Measurements from ENCODE around the gene UFC1.
"Not testable (repeated sequence)": the region's sequence is repeated elsewhere in the genome, so short reads cannot be mapped to it uniquely, and the experiment has no call there.

The UFC1 gene

GRCh38 chr1:161153682-161154337, at the start of gene UFC1:
Gene UFC1, plus strand, starts transcription at chr1:161153978. Its CDS starts 20 bp downstream, at chr1:161153998.
- peak; percentile 17 for FAIRE-seq

- no peak for FAIRE-seq
Measured at GRCh38 chr1:161106431-161106830, 47.3 kb upstream of the UFC1 start.

- no peak for FAIRE-seq
Measured at GRCh38 chr1:161111117-161111516, 42.7 kb upstream of the UFC1 start.

- FAIRE-seq = no peak
Measured at GRCh38 chr1:161111527-161111926, 42.3 kb upstream of the UFC1 start.

- FAIRE-seq = no peak
Measured at GRCh38 chr1:161113915-161114314, 39.9 kb upstream of the UFC1 start.

GRCh38 chr1:161114556-161114955, 39.2 kb upstream of the UFC1 start:
- no peak for FAIRE-seq

- no peak for FAIRE-seq
Measured at GRCh38 chr1:161115132-161115711, 38.6 kb upstream of the UFC1 start.

GRCh38 chr1:161115961-161116360, 37.8 kb upstream of the UFC1 start:
- not testable (repeated sequence) for FAIRE-seq

GRCh38 chr1:161117759-161118581, 35.8 kb upstream of the UFC1 start, which contains the start of the genes NIT1 and PFDN2:
Gene NIT1, plus strand, starts transcription at chr1:161118105. Its CDS starts 72 bp downstream, at chr1:161118177.
Gene PFDN2, minus strand, starts transcription at chr1:161118037. Its CDS starts 11 bp downstream, at chr1:161118026.
- FAIRE-seq = no peak

GRCh38 chr1:161119092-161119903, 34.5 kb upstream of the UFC1 start:
- FAIRE-seq = no peak

- no peak for FAIRE-seq
Measured at GRCh38 chr1:161121042-161121650, 32.6 kb upstream of the UFC1 start.

GRCh38 chr1:161121834-161122233, 31.9 kb upstream of the UFC1 start:
- no peak for FAIRE-seq

- FAIRE-seq = no peak
Measured at GRCh38 chr1:161122967-161123366, 30.8 kb upstream of the UFC1 start.

GRCh38 chr1:161127649-161128048, 26.1 kb upstream of the UFC1 start:
- FAIRE-seq = no peak

GRCh38 chr1:161128591-161129420, 25.0 kb upstream of the UFC1 start:
- no peak for FAIRE-seq

GRCh38 chr1:161130266-161130665, 23.5 kb upstream of the UFC1 start:
- FAIRE-seq = no peak

GRCh38 chr1:161131523-161132409, 22.0 kb upstream of the UFC1 start:
- FAIRE-seq = no peak

- FAIRE-seq = no peak
Measured at GRCh38 chr1:161132410-161133219, 21.2 kb upstream of the UFC1 start, which contains the start of gene DEDD. Gene DEDD, minus strand, starts transcription at chr1:161132667. Its CDS starts 8,205 bp downstream, at chr1:161124462.

- no peak for FAIRE-seq
Measured at GRCh38 chr1:161133220-161133740, 20.5 kb upstream of the UFC1 start.
